NCI-H1436 treated with DMSO at 0.1 percent for 48 hours (cell line): Measurements from ENCODE around the gene PIP5K1B.

Source experiments
- DNase-seq: peaks from one replicate; lab custom pipeline; 2025; lab: John Stamatoyannopoulos, UW

The PIP5K1B gene

DNA sequence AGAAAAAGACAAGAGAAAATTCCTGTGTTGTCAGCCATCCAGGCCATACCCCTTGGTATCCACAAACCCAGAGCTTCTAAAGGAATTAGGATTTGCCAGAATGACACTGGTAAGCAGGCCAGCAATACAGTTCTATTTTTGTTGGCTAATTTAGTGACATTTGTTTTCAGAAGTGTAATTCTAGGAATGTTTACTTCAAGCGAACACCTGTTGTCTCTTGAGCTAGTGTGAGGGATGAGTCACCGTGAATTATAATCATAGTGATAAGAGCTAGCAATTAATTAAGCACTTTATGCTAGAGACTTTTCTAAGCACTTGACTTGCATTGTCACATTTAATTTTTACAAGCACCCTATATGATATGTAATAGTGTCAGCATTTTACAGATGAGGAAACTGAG, 209.7 kb downstream of the PIP5K1B start:
- DNase-seq, result no peak

DNA sequence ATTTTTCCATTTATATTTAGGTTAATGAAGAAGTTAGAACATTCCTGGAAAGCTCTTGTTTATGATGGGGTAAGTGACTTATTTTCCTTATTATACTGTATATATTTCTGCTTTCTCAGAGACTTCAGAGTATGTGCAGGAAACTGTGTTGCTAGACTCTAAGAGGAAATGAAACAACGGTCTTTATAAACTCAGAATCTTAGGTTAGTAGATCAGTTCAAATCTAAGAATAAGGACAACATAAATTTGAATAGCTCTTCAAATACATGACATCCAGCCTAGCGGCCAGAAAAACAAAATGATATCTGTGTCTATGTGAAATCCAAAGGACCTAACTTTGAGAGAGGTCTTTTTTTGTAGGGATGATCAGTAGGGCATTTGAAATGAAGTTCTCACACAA, 214.6 kb downstream of the PIP5K1B start:
- no peak for DNase-seq

DNA sequence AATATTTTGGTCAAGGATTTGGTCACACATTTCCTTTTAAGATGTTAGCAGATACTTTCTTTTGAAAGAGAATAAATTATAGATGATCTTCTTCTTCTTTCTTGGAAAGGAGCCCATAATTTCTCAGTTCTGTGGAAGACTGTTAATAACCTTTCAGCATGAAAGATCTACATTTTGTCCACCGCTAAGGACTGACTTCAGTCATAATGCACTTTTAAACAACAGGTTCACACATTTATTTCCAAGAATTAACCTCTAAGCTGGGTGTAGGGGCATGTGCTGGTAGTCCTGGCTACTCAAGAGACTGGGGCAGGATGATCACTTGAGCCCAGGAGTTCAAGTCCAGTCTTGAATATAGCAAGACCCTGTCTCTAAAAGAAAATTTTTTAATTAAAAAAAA, 215.9 kb downstream of the PIP5K1B start:
- DNase-seq, result no peak

DNA sequence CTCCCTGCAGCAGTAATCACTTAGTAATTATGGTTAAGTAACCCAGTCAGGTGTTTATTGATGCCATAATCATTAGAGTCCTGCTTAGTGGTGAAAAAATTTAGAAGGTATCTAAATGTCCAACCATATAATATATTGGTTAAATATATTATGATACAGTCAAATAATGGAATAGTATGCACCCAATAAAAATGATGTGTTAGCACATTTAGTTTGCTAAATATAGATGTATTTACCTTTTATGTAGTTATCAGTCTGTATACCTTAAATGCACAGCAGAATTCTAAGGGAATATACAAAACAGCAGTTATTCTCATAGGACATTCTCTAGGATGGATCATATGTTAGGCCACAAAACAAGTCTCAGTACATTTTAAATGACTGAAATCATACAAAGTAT, 218.4 kb downstream of the PIP5K1B start:
- no peak for DNase-seq

DNA sequence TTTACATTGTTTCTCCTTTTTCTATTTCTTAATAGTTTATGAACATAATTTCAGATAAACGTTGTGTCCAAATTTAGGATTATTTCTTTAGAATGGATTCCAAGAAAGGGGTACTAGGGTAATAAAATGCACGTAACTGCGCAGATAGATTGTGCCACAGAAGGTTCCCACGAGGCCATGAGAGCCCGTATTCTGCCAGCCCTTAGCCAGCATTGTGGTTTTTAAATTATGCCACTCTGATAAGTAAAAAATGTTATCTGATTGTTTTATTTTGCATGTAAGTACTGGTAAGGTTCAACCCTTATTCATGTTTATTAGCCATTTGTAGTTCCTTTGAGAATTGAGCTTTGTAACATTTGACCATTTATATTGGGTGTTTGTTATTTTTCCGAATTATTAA, 220.1 kb downstream of the PIP5K1B start:
- no peak for DNase-seq

DNA sequence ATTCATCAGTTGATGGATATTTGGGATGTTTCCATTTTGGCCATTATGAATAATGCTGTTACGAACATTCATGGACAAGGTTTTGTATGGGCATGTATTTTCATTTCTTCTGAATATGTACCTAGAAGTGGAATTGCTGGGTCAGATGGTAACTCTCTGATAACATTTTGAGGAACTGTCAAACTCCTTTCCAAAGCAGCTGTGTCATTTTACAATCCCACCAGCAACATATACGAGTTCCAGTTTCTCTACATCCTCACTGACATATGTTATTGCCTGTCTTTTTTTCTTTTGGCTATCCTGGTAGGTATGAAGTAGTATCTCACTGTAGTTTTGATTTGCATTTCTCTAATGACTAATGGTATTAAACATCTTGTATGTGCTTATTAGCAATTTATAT, 222.1 kb downstream of the PIP5K1B start:
- DNase-seq, result no peak

DNA sequence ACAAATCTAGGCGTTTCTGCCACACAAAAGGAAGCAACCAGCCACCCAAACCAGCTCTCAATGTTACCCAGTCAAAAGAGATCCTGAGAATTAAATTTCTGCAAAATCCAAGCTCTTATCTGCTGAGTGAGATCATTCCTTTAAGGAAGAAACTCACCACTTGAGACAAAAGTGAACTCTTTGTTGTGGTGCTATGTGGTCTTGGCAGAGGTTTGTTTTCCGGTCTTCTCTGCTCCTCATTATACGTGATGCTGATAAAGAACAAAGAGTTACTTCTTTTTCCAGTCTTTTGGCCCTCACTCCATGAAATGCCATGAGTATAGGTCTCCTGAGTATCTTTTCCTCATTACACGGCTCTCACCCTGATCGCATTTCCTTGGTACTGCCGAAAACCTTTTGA, 226.8 kb downstream of the PIP5K1B start:
- DNase-seq, result no peak

DNA sequence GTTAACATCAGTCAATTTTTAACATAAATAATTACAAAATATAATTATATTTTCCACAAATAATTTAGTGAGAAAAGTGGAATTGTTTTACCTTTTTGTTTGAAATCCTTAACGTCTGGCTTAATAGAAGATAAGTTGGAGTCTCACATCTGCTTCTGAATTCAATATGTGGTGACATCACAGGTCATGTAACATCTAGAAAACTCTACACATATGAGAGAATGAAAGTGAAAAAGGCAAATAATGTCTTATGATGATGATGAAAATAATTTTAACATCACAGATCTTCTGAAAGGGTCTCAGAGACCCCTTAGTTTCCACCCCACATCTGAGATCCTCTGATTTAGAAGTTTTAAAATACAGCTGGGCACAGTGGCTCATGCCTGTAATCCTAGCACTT, 227.4 kb downstream of the PIP5K1B start:
- DNase-seq, result no peak

DNA sequence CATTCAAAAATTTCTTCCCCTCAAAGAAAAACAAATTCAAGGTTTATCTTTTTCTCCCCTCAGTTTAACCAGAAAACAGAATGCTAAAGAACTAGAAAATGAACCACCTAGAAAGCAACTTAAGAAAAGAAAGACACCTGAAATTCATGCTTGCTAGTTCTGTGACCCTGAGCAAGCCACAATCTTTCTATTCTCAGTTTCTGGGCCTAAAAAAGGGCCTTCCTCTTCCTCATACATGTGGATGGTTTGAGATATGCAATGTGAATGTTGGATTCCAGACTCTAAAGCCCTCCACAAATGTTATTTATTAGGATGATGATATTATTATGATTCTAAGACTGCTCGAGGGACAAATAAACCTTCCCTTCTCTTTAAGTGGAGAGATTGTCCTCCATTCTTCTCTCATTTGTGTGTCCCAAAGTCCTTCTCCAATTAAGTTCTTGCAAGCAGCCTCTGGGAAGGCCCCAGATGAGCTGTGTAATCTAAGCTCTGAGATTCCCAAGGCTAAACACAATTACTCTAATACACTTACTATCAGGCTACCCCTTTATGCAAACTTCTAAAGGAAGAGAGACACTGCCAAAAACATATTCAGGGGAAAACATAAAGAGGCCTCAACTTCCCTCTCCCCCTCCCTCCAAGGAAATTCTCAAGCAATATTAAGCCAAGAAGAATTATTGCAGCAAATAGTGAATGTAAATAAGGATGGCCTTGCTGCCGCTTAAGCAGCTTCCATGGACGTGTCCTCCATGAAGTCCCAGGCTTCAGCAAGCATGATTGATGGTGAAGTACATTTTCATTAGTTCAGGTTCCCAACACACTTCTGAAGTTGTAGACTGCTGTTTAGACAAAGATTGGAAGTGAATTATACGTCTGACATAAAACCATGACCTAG, 228.6 kb downstream of the PIP5K1B start:
- no peak for DNase-seq

DNA sequence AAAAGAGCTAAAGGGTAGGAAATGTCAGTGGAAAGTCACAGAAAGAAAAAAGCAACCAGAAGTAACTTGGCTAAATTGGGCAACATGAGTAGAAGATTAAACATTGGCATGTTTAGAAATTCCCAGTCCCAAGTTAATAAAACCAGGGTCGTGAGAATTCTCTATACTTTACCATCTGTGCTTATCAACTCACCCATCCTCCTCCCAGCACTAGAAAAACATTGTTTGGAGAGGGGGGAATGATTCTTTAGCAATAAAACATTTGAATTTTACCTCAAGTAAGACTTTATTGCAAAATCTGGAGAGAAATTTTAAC, 229.2 kb downstream of the PIP5K1B start:
- DNase-seq, result no peak

DNA sequence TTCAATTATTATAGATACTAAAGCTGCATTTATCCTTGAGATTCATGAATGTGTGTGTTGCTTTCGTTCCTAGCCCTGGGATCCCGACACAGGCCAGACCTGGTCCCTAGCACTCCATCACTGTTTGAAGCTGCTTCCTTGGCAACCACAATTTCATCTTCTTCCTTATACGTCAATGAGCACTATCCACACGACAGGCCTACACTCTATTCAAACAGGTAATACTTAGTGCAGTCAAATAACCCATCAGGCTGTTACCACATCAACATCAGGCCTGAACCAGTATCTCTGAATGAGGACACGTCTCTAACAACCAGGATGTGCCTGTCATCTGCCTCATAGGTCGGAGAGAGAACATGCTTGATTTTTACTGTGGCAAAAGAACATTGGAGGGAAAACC, 235.5 kb downstream of the PIP5K1B start:
- no peak for DNase-seq

DNA sequence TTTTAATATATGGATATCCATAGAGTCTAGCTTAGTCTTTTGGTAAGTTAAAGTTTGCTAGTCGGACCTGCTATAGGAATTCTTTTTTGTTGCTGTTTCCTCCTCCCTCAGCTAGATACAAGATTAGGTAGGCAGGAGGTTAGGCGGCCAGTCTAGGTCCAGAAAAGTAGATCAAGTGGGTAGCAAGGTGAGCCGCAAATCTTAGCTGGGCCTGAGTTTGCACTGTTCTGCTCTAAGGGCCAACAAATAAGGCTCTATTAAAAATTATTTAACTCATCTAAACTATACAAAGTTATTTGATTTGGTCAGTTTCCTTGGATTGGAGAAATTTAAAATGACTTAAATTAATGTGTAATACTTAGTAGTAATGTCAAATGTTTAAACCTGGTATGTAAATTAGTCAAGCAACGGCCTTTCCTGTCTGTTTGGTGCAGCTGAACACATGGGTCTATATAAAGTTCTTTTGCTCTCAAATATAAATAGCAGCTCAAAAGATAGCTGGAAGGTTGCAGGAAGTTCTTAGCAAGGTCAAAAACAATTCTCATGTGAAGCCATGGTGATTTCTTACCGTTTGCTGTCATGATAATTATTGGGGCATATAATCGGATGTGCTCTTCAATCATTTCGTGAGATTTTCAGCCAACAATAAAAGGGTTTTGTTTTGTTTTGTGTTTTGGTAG, 236.9 kb downstream of the PIP5K1B start:
- DNase-seq, result no peak

DNA sequence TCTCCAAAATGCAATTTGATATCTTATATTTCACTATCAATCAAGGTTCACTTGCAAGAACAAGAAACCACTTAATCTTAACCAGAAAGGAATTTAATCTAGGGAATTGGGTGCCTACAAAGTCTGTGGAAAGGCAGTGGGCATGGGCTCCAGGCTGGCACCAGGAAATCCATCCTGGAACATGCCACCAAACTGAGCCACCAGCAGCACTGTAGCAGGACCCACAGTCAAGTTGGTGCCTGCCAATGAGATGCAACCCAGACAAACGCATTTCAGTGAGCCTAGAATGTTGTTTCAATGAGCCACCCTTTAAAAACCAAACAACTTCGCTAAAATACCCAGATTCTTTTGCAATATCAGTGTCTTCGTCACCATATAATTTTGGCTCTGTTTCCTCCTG, 237.8 kb downstream of the PIP5K1B start:
- no peak for DNase-seq

DNA sequence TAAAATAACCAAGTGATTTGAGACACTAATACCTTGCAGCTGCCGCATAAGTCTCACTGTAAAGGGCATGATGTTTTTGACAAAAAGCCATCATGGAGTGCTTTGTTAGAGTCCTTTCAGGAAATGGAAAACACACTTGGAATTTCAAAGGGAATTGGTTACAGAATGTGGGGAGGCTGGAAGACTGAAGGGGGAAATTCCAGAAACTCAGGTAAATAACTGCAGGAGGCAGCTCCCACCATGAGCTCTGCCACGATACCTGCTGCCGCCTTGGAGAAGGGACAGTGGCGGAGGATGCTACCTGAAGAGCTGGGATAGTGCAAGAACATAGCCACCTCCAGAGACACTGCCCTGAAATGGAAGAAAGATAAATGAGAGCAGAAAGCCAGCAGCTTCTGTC, 242.0 kb downstream of the PIP5K1B start:
- no peak for DNase-seq

DNA sequence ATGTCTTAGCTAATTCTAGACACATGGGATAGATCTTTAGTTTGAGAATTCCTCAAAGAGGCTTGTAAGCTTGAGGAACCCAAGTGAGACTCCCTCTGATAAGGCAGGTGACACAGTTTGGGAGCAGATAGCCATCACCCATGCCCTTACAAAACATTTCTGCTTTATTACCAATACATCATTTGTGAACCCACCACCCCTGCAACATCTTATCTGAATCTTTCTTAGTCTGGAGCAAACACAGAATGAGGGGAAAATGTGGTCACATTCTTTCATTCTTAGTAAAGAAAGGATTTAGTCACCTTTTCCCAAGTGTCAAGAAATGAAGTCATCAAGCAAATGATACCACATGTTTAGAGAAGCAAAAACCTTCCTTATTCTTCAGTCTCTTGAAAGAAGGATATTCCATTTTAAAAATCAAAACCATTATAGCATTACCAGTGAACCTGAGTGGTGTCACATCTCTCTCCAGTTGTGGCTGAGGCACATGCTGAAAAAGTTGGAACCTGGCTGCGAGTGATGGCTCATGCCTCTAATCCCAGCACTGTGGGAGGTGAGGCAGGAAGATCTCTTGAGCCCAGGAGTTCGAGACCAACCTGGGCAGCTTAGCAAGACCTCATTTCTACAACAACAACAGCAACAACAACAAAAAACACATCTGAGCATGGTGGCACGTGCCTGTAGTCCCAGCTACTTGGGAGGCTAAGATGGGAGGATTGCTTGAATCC, 243.0 kb downstream of the PIP5K1B start:
- no peak for DNase-seq

DNA sequence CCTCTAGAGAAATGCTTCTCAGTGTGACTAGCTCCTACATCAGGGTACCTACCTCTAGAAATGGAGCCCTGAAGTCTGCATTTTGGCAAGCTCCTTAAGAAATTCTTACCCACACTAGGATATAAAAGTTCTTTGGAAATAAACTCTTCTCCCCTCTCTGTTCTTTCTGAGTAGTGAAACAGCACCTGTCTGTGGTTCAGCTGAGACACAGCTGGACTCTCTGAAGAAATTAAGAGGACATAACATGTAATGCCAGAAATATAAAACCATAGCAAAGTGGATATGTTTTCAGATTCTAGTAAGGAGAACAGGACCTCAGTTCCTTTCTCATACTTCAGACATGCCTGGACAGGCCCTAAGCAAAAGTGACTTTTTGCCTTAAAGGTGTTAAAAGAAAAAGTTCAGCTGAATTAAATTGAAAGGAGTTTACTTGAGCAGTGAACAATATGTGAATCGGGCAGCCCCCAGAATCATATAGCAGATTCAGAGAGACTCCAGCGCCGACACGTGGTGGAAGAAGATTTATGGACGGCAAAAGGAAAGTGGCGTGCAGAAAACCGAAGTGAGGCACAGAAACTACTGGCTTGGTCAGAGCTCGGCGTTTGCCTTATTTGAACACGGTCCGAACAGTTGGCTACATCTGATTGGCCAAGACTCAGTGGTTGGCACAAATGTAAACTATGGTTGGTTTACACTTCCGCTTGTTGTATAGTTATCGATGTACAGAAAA, 244.4 kb downstream of the PIP5K1B start:
- DNase-seq, result no peak

DNA sequence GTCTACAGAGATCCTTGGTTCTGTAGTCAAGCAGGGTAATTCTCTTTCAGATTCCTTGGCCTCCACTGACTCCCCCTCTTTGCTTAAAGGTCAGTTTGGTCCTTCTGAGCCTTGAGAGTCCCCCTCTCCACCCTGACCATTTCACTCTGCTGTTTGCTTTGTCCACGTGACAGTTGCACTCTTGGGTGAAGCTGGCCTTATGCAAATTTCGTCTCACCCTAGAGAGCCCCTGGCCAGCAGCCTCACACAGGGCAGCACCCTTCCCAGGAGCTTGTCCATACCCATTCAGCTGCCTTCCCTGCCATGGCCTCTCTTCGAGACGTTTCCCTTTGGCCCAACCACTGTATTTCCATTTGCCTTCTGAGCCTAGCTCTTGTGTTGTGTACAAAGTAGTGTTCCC, 245.1 kb downstream of the PIP5K1B start:
- DNase-seq, result no peak

DNA sequence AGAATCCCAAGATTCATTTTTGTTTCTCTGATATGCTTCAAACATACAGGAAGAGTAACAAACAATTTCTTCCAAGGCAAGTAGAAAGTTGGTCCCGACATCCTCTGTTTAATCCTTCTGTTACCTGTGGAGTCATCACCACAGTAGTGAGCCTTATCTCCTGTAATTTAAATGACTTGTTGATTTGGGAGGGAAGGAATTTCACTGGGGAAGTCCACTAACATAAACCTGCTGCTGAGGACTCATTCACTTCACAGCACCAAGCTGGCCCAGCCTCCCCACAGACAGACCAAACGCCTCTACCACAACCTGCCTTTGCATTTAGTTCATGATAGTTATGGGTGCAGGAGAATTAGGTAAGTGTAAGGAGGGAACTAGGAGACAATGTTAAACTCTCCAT, 245.6 kb downstream of the PIP5K1B start:
- DNase-seq, result no peak

DNA sequence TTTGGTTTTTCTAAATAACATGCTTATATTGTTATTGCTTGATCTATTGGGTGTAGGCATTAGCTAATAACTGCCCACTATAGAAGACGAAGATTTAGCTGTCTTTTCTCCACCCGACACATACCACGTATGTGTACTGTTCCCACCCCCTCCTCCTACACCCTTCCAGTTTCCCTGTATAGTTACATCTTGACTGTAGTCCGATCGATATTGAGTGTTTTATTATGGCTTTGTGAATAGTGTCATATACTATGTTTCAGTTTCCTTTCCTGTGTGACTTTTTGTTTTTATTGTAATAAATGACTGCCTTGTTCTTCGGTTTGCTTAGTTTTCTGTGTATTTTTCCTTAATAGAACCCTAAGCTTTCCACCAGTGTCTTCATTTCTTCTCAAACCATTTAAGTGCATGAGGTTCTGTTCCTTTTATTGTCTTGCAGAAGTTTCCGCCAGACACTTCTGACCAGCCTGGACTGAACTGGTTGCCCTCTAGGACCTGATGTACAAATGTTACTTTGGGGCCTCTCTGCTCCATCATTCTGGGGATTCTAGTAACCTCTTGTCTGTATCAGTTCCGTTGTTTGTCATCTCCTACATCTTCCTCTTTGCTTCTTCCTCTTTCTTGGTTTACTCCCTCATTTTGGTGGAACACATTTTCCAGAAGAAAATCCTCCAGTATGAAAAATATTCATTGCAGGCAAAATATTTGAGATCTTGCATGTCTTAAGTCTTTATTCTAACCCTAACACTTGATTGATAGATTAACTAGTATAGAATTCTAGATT, 247.0 kb downstream of the PIP5K1B start:
- no peak for DNase-seq

DNA sequence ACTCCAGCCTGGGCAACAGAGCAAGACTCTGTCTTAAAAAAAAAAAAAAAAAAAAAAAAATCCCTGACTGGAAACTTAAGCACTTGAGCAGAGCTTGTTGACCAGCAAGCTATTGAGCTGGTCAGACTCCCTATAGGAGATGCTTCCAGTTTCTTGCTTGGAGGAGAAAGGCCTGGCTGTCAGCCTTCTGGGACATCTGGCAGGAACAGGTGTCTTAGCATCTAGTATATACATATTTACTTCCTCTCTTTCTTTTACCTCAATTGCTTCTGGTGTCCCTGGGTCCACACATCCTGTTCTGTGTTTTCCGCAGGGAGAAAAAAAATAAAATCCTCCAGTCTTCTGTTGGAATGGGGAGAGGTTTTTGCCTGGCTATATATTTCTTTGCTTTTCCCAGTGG, 248.7 kb downstream of the PIP5K1B start:
- no peak for DNase-seq

DNA sequence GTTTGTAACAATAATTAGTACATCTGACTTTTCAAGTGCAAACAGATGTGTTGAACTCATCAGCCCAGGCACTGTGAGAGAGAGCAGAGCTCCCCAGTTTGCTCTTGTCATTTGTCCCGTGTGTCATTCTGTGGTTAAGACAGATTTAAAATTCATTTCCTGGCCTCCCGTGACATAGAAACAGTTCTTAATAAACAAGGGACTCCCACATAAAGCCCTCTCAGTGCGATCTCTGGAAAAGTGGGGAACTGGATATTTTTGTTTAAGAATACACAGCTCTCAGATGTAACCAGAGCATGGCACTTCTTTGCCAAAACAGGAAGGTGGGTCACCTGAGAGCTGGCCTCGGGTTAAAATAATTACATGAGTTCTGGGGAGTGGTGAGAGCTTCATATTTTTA, 250.3 kb downstream of the PIP5K1B start:
- no peak for DNase-seq

DNA sequence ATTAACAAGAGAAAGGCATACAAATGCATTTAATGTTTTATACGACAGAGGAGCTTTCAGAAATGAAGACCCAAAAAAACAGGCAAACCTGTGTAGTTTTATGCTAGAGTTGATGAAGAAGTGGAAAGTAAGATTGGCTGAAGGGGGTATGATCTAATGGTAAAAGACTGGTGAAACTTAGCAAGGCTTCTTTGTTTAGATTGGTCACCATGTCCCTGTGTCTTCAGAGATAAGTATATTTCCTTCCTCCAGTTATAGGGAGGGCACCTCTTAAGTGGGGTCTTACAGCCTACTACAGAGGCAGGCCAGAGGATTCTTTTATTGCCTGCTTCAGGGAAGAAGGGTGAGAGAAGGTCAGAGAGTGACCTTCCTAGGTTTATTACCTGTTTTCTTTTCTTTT, 252.4 kb downstream of the PIP5K1B start:
- no peak for DNase-seq
